Lung (tissue), 12 donors: ENCODE data around the gene AFMID. TPM values are rescaled to one million over a fixed set of nuclear protein-coding genes. Genes with fewer than 3 reads are reported as not detected.

ENCODE experiments used
- ATAC-seq: fragments of 200-7000 bp; cut with Tn5 transposase; one replicate; pipeline ENCODE4 v1.9.1; 2020; ENCODE audit warnings: moderate number of reproducible peaks; ENCODE audit not compliant: insufficient read depth, low FRiP score
- DNase-seq, 3 donors: peaks; one replicate each; pipeline ENCODE4 v3.0.0-alpha.2; 2013 to 2017
- H3K27ac ChIP-seq, 2 donors: one replicate each; pipeline ENCODE4 v1.5.1; 2013; ENCODE audit warnings: mild to moderate bottlenecking in 2 of 2, moderate library complexity in 2 of 2, control low read depth in 1 of 2, inconsistent platforms in 1 of 2, low read depth in 1 of 2, low read length in 1 of 2
- H3K27me3 ChIP-seq, 3 donors: one replicate each; pipeline ENCODE4 v1.5.1; 2013; ENCODE audit warnings: low read length in 2 of 3; ENCODE audit not compliant: control insufficient read depth in 3 of 3, insufficient read depth in 3 of 3
- H3K36me3 ChIP-seq, 4 donors: one replicate each; pipeline ENCODE4 v1.5.1; 2013; ENCODE audit warnings: low read length in 4 of 4, mild to moderate bottlenecking in 1 of 4, moderate library complexity in 1 of 4; ENCODE audit not compliant: control insufficient read depth in 4 of 4, insufficient read depth in 4 of 4
- H3K4me1 ChIP-seq, 5 donors: one replicate each; pipeline ENCODE4 v1.5.1; 2013; ENCODE audit warnings: low read length in 5 of 5, mild to moderate bottlenecking in 2 of 5, moderate library complexity in 1 of 5; ENCODE audit not compliant: control insufficient read depth in 5 of 5, insufficient read depth in 5 of 5
- H3K4me3 ChIP-seq: one replicate; pipeline ENCODE4 v1.5.1; 2013; ENCODE audit warnings: mild to moderate bottlenecking, control low read depth, moderate library complexity
- H3K9ac ChIP-seq, 2 donors: one replicate each; pipeline ENCODE4 v1.5.1; 2013; ENCODE audit warnings: low read length in 2 of 2, control low read depth in 1 of 2; ENCODE audit not compliant: insufficient read depth in 1 of 2
- H3K9me3 ChIP-seq, 4 donors: one replicate each; pipeline ENCODE4 v1.5.1; 2013; ENCODE audit warnings: low read length in 3 of 4, mild to moderate bottlenecking in 1 of 4, moderate library complexity in 1 of 4; ENCODE audit not compliant: control insufficient read depth in 4 of 4, insufficient read depth in 3 of 4
- WGBS, 2 donors: extraction: QIAGEN DNeasy Blood & Tissue Kit; methylation state at CpG; one replicate each; pipeline ENCODE4 v1.1.7; 2013; 5-methylcytosine and 5-hydroxymethylcytosine counted together
- polyA plus RNA-seq, 2 donors: library from polyadenylated mRNA; stranded (reverse); fragments of 200-250 nt; gene quantifications; one replicate each; pipeline ENCODE4 v1.2.1, GENCODE V29; 2013
- total RNA-seq, 2 donors: library from RNA; depleted of rRNA in 1 of 2; stranded (reverse); fragments of >200 nt in 1 of 2; gene quantifications; one replicate each; pipeline ENCODE4 v1.2.1, GENCODE V29; 2014 to 2021
- TF ChIP-seq, protein P1 (sequence below): IDR thresholded peaks from 2 replicates; pipeline ENCODE4 v1.5.1; 2012; ENCODE audit warnings: mild to moderate bottlenecking; ENCODE audit errors: control extremely low read depth, extremely low read depth
- donor health status: control.
- donor health status: control.
- donor health status: Bipolar disorder and iron deficiency.
- donor health status: healthy.
- donor health status: DM: yes; HTN: yes; CAD: no.

Gene AFMID
- total and polyA plus RNA-seq, 4 donors = 24.6 to 35.4 (median 34.3) TPM

DNA sequence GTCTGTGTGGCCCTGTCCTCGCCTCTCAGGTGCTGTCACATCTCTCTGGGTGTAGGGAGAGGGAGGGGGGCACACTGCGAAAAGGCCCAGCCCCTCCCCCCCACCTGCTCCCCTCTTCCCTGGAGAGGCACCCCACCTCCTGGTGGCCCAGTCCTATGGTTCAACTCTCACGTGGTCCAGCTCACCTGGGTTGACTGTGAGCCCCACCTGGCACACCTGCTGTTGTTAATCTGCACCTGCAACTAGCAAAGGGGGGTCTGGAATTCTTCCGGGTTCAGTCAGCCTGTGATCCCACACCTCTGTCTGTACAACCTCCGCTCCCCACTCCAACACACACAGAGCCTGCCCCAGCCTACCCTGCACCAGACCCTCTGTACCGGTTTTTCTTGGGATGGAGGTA, 20.7 kb upstream of the AFMID start:
- ATAC-seq = no peak
- TF ChIP-seq, protein P1, sequence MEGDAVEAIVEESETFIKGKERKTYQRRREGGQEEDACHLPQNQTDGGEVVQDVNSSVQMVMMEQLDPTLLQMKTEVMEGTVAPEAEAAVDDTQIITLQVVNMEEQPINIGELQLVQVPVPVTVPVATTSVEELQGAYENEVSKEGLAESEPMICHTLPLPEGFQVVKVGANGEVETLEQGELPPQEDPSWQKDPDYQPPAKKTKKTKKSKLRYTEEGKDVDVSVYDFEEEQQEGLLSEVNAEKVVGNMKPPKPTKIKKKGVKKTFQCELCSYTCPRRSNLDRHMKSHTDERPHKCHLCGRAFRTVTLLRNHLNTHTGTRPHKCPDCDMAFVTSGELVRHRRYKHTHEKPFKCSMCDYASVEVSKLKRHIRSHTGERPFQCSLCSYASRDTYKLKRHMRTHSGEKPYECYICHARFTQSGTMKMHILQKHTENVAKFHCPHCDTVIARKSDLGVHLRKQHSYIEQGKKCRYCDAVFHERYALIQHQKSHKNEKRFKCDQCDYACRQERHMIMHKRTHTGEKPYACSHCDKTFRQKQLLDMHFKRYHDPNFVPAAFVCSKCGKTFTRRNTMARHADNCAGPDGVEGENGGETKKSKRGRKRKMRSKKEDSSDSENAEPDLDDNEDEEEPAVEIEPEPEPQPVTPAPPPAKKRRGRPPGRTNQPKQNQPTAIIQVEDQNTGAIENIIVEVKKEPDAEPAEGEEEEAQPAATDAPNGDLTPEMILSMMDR = no peak
- Histone ChIP-seq H3K36me3 (peaks cover 0 to 4% (median 0%) of the 10 kb centered on the region in 4 donors), H3K9me3 (no peaks in the 10 kb centered on the region), H3K4me3 (no peak overlapping the region), H3K4me1 (peaks cover 0 to 11% (median 3%) of the 10 kb centered on the region in 5 donors), H3K27me3 (no peaks in the 10 kb centered on the region), H3K27ac (no peak overlapping the region), H3K9ac (no peak overlapping the region)
- DNase-seq = no peak
- 72 to 80% methylated on average over 6 of the region's 6 CpGs for WGBS, 2 donors

DNA sequence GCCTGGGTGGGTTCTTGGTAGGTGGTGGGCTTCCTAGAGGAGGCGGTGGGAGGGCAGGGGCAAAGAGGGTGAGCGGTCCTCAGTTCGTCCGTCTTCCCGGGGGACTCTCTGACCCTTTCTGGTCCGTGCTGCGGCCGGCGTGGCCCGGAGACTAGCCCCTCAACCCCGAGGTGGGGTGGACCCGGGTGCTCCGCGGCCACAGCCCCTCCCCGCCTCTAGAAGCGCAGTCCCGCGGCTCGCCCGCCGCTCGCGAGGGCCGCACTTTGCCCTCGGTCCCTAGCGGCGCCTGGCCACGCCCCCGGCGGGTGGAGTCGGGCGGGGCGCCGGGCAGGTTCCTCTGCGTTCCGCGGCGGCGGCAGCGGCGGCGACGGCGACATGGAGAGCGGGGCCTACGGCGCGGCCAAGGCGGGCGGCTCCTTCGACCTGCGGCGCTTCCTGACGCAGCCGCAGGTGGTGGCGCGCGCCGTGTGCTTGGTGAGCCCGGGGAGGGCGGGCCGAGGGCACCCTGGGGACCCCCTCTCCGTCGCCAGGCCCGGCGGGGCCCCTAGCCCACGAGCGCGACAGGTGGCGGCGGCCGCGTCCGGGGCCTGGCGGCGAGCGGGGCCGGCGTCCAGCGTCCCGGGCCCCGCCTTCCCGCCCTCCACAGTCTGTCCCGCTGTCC, 18.8 kb upstream of the AFMID start, which contains the start of gene SYNGR2:
TSS of gene SYNGR2 (plus strand) at position 340 of the 661 bp plus-strand sequence. CDS start at position 376, 36 bp downstream.
- H3K9ac ChIP-seq = no peak within 1 kb of the TSS
- H3K4me1 ChIP-seq = peaks cover 0 to 27% (median 9%) of the 10 kb centered on the region in 5 donors
- peaks cover 0 to 12% (median 0%) of the 10 kb centered on the region in 4 donors for H3K36me3 ChIP-seq
- H3K9me3 ChIP-seq = no peaks in the 10 kb centered on the region
- ATAC-seq (peak; percentile 72), DNase-seq (peak; percentile 55 to 72 (median 65))
- 0 to 1% methylated on average over 51 to 84 of the region's 84 CpGs for WGBS, 2 donors
- H3K27me3 ChIP-seq = no peaks in the 10 kb centered on the region
- H3K4me3 ChIP-seq = peak within 1 kb of the TSS; percentile 69
- H3K27ac ChIP-seq = peak within 1 kb of the TSS; percentile 91 to 94
- TF ChIP-seq, protein P1 = no peak

DNA sequence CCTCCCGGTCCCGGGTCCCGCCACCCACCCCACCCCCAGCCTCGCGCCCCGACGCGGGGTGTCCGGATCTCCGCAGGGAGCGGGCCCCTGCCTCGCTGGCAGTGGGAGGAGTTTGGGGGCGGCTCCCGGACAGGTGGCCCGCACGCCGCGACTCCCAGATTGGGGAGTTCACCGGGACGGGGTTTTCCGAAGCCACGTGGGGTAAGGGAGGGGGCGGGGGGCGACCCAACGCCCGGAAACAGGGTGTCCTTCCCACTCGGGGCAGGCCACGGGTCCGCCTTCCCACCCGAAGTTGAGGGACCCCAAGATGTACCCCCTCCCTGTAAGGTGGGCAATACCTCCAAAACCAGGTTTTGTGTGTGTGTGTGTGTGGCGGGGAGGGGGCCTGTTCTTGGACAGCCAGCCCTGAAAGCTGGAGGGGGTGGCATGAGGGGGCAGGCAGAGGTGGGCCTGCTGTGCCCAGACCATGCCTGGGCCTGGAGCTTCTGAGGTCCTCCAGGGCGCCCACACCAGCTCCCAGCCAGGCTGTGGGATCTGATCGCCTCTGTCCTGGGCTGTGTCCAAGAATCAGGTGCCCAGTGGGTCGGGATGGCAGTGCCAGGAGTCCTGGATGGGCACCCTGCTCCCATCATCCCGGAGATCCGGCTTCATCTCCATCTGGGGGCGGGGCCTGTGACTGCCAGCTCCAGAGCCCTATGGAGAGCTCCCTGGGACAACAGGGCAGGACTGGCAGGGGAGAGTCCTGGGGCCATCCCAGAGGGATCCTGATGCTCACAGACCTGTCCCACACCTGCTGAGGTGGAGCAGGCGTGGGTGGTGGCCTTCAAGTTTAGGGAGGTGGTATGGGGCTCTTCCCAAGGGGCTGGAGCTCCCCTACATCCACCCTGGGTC, 18.0 kb upstream of the AFMID start:
- no peaks in the 10 kb centered on the region for H3K9me3 ChIP-seq
- peaks cover 0 to 12% (median 0%) of the 10 kb centered on the region in 4 donors for H3K36me3 ChIP-seq
- H3K4me3 ChIP-seq = peak overlapping the region; percentile 69
- ATAC-seq (no peak), DNase-seq (peak in 1 of 3 donors; percentile 19)
- TF ChIP-seq, protein P1 = no peak
- WGBS, 2 donors = 7 to 15% methylated on average over 28 to 38 of the region's 38 CpGs
- peak overlapping the region; percentile 91 to 94 for H3K27ac ChIP-seq
- H3K27me3 ChIP-seq = no peaks in the 10 kb centered on the region
- peaks cover 0 to 33% (median 10%) of the 10 kb centered on the region in 5 donors for H3K4me1 ChIP-seq
- H3K9ac ChIP-seq = no peak overlapping the region
